Sigmoid colon (tissue), 4 donors: ENCODE results near the gene PPP1R13L.

Experiments
- EP300 ChIP-seq, 4 donors: sonication (generic); formaldehyde crosslinking; IDR thresholded peaks; one replicate each; pipeline ENCODE4 v1.6.1; 2017; ENCODE audit warnings: antibody characterized with exemption in 4 of 4
- POLR2AphosphoS5 ChIP-seq, 4 donors: sonication (generic); formaldehyde crosslinking; IDR thresholded peaks; one replicate each; pipeline ENCODE4 v1.6.1; 2017; ENCODE audit warnings: antibody characterized with exemption in 4 of 4
- TF ChIP-seq, protein P1 (sequence below), 4 experiments: fragments of 450-650 bp in 3 of 4; fragments of 200-600 bp in 1 of 4; IDR thresholded peaks; one replicate each; pipeline ENCODE4 v1.5.1; 2016 to 2019; ENCODE audit warnings: antibody characterized with exemption in 4 of 4, mild to moderate bottlenecking in 3 of 4, moderate library complexity in 2 of 4

DNA sequence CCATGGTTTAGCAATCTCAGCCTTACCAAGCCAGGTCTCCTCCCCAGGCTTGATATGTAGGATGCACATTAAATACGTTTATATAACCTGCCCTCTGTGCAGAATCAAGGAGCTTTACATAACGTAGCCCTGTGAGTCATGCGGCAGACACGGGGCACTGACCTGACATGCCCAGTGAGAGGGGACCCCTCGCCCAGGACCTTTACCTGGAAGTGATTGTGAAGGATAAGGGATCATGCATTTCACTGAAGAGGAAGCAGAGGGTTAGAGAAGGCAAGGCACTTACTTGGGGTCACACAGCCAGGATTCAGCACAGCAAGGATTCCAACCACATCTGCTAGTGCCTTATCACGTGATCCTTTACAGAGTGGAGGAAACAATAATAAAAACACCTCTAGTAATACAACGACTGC is 44.0 kb upstream of the PPP1R13L start:
- TF ChIP-seq, protein P1, sequence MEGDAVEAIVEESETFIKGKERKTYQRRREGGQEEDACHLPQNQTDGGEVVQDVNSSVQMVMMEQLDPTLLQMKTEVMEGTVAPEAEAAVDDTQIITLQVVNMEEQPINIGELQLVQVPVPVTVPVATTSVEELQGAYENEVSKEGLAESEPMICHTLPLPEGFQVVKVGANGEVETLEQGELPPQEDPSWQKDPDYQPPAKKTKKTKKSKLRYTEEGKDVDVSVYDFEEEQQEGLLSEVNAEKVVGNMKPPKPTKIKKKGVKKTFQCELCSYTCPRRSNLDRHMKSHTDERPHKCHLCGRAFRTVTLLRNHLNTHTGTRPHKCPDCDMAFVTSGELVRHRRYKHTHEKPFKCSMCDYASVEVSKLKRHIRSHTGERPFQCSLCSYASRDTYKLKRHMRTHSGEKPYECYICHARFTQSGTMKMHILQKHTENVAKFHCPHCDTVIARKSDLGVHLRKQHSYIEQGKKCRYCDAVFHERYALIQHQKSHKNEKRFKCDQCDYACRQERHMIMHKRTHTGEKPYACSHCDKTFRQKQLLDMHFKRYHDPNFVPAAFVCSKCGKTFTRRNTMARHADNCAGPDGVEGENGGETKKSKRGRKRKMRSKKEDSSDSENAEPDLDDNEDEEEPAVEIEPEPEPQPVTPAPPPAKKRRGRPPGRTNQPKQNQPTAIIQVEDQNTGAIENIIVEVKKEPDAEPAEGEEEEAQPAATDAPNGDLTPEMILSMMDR (IDR thresholded peaks at IDR 0.05), result no peak
- no peak for TF ChIP-seq POLR2AphosphoS5 (IDR thresholded peaks at IDR 0.05)
- no peak for TF ChIP-seq EP300 (IDR thresholded peaks at IDR 0.05)
